Measurements from ENCODE around the gene DMC1. TPM values are rescaled to one million over a fixed set of nuclear protein-coding genes. Genes with fewer than 3 reads are reported as not detected.

The DMC1 gene
- total and polyA plus RNA-seq, 10 of the 15 experiments (the other 5 are each of a cell fraction or from before 2014, with no cell fraction given), result 1.0 to 21.0 (median 4.5) TPM

GRCh38 chr22:38531251-38531938, 38.6 kb downstream of the DMC1 start:
- Histone ChIP-seq H4K20me1 (ENCODE audit: control insufficient read depth, insufficient read depth) (no peaks in the 10 kb centered on the region), H2AFZ (ENCODE audit: control insufficient read depth, low read depth, low read length) (peak overlapping the region; percentile 60; the same call in 1 of the 2 replicates), H3K27me3 (replicated peaks in 1 of 2; ENCODE audit: control insufficient read depth in 2 of 2, insufficient read depth in 2 of 2, low read length in 1 of 2) (no peaks in the 10 kb centered on the region), H3K4me3 (no peak overlapping the region), H3K9me3 (replicated peaks; ENCODE audit: control insufficient read depth, insufficient read depth, low read length) (no peaks in the 10 kb centered on the region), H3K4me1 (ENCODE audit: control insufficient read depth, insufficient read depth, low read length) (no peaks in the 10 kb centered on the region), H3K4me2 (ENCODE audit: control insufficient read depth, insufficient read depth) (no peak overlapping the region), H3K27ac (ENCODE audit: control insufficient read depth, insufficient read depth) (no peak overlapping the region), H3K9ac (ENCODE audit: control insufficient read depth, insufficient read depth, low read length) (no peak overlapping the region), H3K36me3 (ENCODE audit: control insufficient read depth in 2 of 2, insufficient read depth in 2 of 2, low read length in 1 of 2) (no peaks in the 10 kb centered on the region), H3K79me2 (ENCODE audit: control insufficient read depth, insufficient read depth, low read length) (no peaks in the 10 kb centered on the region)
- WGBS (ENCODE audit: insufficient coverage, insufficient replicate concordance, low lambda C conversion rate, missing lambda C conversion rate), result 97% methylated on average over 4 of the region's 4 CpGs
- FAIRE-seq, result no peak
- ChIA-PET RAD21 (ENCODE audit: unreplicated experiment) (interaction anchor here (1.3 kb wide), 1 partner anchor 34 kb away, joined by 3 read pairs; no protein-coding TSS in a partner anchor), SMC1A (ENCODE audit: uncharacterized antibody, unreplicated experiment) (interaction anchor here (1.1 to 1.2 kb wide), 3 partner anchors 8 to 10 kb away, joined by 3 to 5 read pairs (median 4); no protein-coding TSS in a partner anchor), CTCF (interaction anchor here (0.7 to 1.0 kb wide), 3 partner anchors 8 to 479 kb away, joined by 3 to 4 read pairs (median 3); no protein-coding TSS in a partner anchor), POLR2A (interaction anchor here (0.9 kb wide), 1 partner anchor 10 kb away, joined by 3 read pairs; no protein-coding TSS in a partner anchor)
- no peak for DNase-seq (ENCODE audit: low read depth, low spot score)
- ATAC-seq, result no peak
- intact Hi-C loops (cut with micrococcal nuclease; ENCODE audit: unreplicated experiment), result no loop called here
- in situ Hi-C loops (cut with MboI), result no loop called here
- TF ChIP-seq MTA2 (IDR thresholded peaks at IDR 0.05; ENCODE audit: low read depth) (no peak), KDM1A (IDR thresholded peaks at IDR 0.05; ENCODE audit: borderline replicate concordance) (no peak), TCF3 (IDR thresholded peaks at IDR 0.05; ENCODE audit: borderline replicate concordance, insufficient read depth, low read depth, low read length) (no peak), KAT2A (conservative IDR thresholded peaks at IDR 0.05; ENCODE audit: control insufficient read depth, low read depth, low read length) (no peak), GATAD2B (conservative IDR thresholded peaks at IDR 0.05; ENCODE audit: low read depth) (no peak), ZNF217 (IDR thresholded peaks at IDR 0.05) (no peak), ASH2L (IDR thresholded peaks at IDR 0.05; ENCODE audit: borderline replicate concordance, low read depth) (no peak)
- BruUV-seq (replicated peaks), result no TSS peak

All from GM12878 (cell line).